ENCODE measurements around the gene DCAF8L2.
"Not testable (repeated sequence)": the region's sequence is repeated elsewhere in the genome, so short reads cannot be mapped to it uniquely, and the experiment has no call there.

The DCAF8L2 gene

DNA sequence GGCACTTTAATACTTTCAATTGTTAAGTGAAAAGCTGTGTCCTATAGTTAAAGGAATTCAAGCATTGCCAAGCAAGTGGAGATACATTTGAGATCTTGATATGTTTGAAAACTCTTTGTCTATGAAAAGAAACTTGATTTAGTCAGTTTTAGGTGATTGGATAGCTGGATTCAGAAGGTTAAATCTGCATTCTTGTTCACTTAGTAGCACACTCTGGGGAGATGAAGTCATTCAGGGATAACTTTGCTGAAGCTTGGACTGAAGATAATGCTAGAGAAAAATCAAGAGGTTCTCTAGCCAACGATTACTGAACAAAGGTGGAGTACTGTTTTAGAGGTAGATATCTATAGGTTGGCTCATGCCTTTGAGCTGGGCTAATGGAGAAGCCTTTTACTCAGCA, 90.6 kb downstream of the DCAF8L2 start:
- DNase-seq: no peak

DNA sequence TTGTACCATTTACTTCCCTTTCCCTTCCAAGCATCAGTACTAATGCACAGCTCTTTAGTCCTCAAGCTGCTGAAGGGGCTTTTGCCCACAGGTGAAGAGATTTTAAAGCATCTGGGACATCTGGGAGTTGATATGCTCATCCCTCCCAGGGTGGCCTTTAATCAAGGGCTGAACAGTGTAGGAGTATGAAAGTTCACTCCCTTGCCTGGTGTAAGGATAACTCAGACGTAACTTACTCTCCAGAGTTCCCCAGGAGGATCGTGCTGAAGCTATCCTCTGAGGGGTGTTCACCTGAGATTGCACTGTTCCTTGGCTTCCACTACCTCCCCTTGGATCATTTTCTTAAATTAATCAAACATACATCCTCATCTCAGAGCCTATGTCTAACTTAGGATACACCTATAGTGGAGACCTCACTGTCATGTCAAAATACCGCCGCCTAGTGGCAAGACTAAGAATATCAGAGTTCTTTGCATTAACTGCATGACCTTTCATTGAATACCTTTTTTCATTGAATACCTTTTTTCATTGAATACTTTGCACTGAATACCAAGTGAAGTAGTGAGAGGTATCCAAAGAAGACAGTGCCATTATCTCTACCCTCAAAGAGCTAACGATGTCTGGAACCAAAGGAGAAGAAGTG, 93.5 kb downstream of the DCAF8L2 start:
- peak; percentile 5 for DNase-seq

DNA sequence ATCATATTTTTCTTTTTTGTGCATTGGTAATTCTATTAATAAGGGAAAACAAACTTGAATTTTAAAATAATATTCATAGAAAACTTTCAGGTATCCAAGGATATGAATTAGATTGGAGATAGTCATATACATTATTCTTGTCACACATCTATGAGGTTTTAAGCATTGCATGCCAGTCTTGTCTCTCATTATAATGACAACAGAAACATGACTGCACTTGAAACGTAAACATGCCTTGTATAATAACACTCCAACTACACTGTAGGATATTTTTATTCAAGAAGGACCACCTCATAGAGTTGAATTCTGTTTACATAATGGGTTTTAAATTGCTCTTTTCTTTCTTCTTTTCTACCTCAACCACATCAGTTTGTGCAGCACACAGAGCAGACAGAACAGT, 104.5 kb downstream of the DCAF8L2 start:
- no peak for DNase-seq

- DNase-seq: no peak
Measured at GRCh38 chrX:27706526-27706925, 116.4 kb downstream of the DCAF8L2 start.

GRCh38 chrX:27715610-27716009, 125.5 kb downstream of the DCAF8L2 start:
- DNase-seq: no peak

DNA sequence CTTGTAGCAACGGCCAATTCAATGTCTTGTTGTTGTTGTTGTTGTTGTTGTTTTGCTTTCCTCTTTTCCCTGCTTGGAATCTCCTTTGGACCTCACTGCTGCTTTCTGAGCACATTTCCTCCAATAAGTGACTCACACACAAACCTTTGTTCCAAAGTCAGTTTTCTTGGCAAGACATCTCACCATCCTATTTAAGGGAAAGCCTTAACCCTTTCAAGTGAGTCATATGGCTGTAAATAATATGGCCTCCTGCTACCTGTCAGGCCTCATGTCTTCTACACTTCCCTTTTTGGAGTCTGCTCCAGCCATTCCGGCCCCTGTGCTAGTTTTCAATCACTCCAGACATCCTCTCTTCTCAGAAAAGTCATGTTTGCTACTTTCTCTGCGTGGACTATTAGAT, 138.1 kb downstream of the DCAF8L2 start:
- DNase-seq: no peak

GRCh38 chrX:27731962-27732361, 141.8 kb downstream of the DCAF8L2 start:
- DNase-seq: no peak

GRCh38 chrX:27735914-27736313, 145.8 kb downstream of the DCAF8L2 start:
- no peak for DNase-seq

DNA sequence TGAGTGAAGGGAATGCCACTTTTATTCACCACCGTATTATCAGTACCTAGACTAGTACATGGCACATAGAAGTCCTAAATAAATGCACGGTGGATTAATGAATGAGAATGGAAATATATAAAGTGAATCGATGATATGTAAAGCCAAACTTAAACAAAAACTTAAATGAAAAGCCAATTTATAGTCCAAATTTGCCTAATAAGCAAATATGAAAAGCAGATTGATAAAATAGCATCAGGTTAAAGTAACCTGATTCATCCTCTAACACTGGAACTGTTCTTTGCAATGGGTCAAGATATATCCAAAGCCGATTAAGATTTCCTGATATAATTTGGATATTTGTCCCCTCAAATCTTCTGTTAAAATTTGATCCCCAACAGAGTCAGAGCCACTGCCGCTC, 150.8 kb downstream of the DCAF8L2 start:
- DNase-seq: no peak

DNA sequence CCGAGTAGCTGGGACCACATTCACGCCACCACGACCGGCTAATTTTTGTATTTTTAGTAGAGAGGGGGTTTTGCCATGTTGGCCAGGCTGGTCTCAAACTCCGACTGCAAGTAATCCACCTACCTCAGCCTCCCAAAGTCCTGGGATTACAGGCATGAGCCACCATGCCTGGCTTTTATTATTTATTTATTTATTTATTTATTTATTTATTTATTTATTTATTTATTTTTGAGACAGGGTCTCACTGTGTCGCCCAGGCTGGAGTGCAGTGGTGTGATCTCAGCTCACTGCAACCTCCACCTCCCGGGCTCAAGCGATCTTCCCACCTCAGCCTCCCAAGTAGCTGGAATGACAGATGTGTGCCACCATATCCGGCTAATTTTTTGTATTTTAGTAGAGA, 153.4 kb downstream of the DCAF8L2 start:
- not testable (repeated sequence) for DNase-seq

DNA sequence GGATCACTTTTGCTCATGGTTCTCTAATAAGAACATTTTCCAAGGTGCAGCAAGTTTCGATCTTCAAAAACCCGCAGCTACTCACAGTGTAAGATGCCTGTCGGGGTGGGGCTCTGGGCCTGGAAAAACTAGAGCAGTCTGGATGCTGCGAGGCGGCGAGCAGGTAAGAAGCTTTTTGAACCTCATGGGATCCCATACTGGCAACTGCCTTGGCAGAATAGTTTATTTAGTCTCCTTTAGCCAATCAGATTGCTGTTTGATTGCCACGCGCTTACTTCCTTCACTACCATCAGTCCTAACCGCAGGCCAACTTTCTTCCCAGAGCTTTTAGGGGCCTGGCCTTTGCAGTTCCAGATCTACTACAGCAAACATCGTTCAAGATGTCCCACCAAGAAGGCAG, 156.4 kb downstream of the DCAF8L2 start:
- no peak for DNase-seq

DNA sequence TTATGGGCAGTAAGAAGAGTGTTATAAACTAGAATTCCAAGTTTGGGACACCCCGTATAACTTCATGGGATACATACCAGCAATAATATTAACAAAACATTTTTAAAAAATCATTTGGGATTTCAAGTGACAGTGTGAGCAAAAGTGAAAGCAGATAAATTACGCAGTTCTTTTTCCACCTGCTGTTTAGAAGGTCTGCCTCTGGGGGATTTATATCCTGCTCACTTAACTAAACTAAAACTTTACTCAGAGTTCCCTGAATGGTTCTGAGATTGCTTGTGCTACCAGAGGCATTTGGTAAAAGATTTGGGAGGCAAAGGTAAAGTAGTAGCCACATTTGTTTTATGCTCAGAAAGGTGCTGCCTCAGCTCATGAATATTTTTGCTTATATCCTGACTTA, 160.2 kb downstream of the DCAF8L2 start:
- DNase-seq: not testable (repeated sequence)

GRCh38 chrX:27751976-27752375, 161.8 kb downstream of the DCAF8L2 start:
- no peak for DNase-seq

- DNase-seq: no peak
Measured at GRCh38 chrX:27765718-27766117, 175.6 kb downstream of the DCAF8L2 start.

DNA sequence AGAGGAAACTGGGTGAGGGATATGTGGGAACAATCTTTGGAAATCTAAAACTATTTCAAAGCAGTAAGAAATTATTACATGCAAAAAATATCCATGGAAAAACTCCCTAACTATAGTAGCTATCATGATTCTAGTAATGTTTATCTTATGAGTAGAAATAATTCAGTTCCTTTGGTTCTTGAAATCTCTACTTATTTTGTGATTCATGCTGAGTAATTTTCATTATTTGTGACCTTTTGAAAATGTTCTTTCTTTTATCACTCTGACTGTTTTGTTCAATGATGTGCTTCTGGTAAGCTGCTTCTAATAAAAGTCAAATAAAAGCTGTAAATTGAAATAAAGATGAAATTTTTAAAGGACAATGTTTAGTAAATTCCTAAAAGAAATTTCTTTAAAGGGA, 177.2 kb downstream of the DCAF8L2 start:
- no peak for DNase-seq

- DNase-seq: no peak
Measured at GRCh38 chrX:27775984-27776383, 185.8 kb downstream of the DCAF8L2 start.

- DNase-seq: no peak
Measured at GRCh38 chrX:27796640-27797257, 206.6 kb downstream of the DCAF8L2 start.

DNA sequence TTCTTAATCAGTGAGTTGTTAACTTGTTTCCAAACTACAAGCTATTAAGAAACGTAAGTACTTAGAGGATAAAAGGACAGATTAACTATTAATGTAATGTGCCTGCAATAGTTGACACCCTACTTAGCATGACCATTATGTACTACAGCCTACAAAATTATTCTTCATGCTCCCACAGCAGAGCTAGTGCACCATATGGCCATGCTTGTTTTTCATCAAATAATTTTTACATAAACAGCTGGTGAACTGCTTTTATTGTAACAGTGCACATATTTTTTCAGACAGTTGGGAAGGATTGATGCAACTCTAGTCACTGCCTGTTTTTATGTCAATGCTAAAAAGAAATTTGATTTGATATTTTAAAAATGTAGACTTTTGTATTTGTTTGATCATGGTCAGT, 207.4 kb downstream of the DCAF8L2 start:
- no peak for DNase-seq
